Measurements from ENCODE around the gene ASB15. TPM values are rescaled to one million over a fixed set of nuclear protein-coding genes. Genes with fewer than 3 reads are reported as not detected.

The ASB15 gene
- total and polyA plus RNA-seq, 2 of the 4 experiments (the other 2 are of a cell fraction): not detected

- Histone ChIP-seq H3K27me3 (ENCODE audit: control insufficient read depth, insufficient read depth, low read length) (no peaks in the 10 kb centered on the region), H3K4me1 (ENCODE audit: control insufficient read depth, insufficient read depth, low read length) (peaks cover under 1% of the 10 kb centered on the region; the same call in 1 of the 2 replicates), H2AK9ac (replicated peaks; ENCODE audit: low read depth, low read length, poor library complexity) (no peak overlapping the region), H3K4me3 (ENCODE audit: insufficient read depth, low read depth, low read length) (no peak overlapping the region), H3K79me1 (ENCODE audit: low read depth in 1 of 2, low read length in 2 of 2) (no peaks in the 10 kb centered on the region), H2AFZ (replicated peaks; ENCODE audit: low read length, poor library complexity) (no peak overlapping the region), H4K20me1 (ENCODE audit: insufficient read depth, low read length) (no peaks in the 10 kb centered on the region), H3K27ac (ENCODE audit: insufficient read depth, low read length) (no peak overlapping the region), H3K4ac (ENCODE audit: low read depth, low read length) (no peak overlapping the region), H3K36me3 (ENCODE audit: control insufficient read depth, insufficient read depth, low read length) (no peaks in the 10 kb centered on the region), H2BK15ac (ENCODE audit: low read depth, low read length) (no peak overlapping the region), H4K91ac (ENCODE audit: insufficient read depth, low read depth, low read length) (no peak overlapping the region), H3K9me3 (ENCODE audit: control insufficient read depth, insufficient read depth, low read length) (no peaks in the 10 kb centered on the region), H2BK5ac (ENCODE audit: low read depth, low read length, poor library complexity, severe bottlenecking) (no peak overlapping the region), H3K23ac (ENCODE audit: low read depth, low read length) (no peak overlapping the region), H3K9me1 (ENCODE audit: insufficient read depth, low read length) (peaks cover 1% of the 10 kb centered on the region; the same call in 1 of the 2 replicates), H2BK120ac (ENCODE audit: low read depth, low read length) (no peak overlapping the region), H4K8ac (ENCODE audit: low read depth in 2 of 2, low read length in 2 of 2) (no peak overlapping the region), H3K4me2 (ENCODE audit: low read depth, low read length) (no peak overlapping the region), H4K5ac (ENCODE audit: low read depth, low read length) (no peak overlapping the region), H3K56ac (ENCODE audit: extremely low read depth, insufficient read depth, low read length) (no peak overlapping the region), H2AK5ac (ENCODE audit: low read depth, low read length) (no peak overlapping the region), H3K18ac (ENCODE audit: low read depth, low read length) (no peak overlapping the region), H3K14ac (replicated peaks; ENCODE audit: low read depth, low read length) (no peak overlapping the region), H3K9ac (ENCODE audit: low read depth, low read length) (no peak overlapping the region), H2BK20ac (ENCODE audit: low read depth, low read length) (no peak overlapping the region)
- intact Hi-C loops (cut with micrococcal nuclease): no loop called here
- dilution Hi-C loops (cut with HindIII; ENCODE audit: low sequenced_read_pairs, unreplicated experiment): no loop called here
- CTCF ChIA-PET: no interaction called here
- POLR2A ChIA-PET (ENCODE audit: unreplicated experiment): no interaction called here
- ATAC-seq (ENCODE audit: low read depth): no peak
- no peak for DNase-seq
- TF ChIP-seq USF2 (IDR thresholded peaks at IDR 0.05; ENCODE audit: low read depth, low read length) (no peak), CTCF (conservative IDR thresholded peaks at IDR 0.05; ENCODE audit: low read depth, low read length) (no peak), RCOR1 (IDR thresholded peaks at IDR 0.05; ENCODE audit: insufficient replicate concordance, low read length) (no peak), RAD21 (IDR thresholded peaks at IDR 0.05; ENCODE audit: low read length) (no peak), RFX5 (IDR thresholded peaks at IDR 0.05; ENCODE audit: low read depth, low read length) (no peak), CHD1 (IDR thresholded peaks at IDR 0.05; ENCODE audit: low read depth, low read length) (no peak), BHLHE40 (IDR thresholded peaks at IDR 0.05; ENCODE audit: low read depth, low read length) (no peak)
- in situ Hi-C loops (cut with MboI; ENCODE audit: low sequenced_read_pairs): loop anchor here (25.0 kb wide), 1 partner anchor 234 kb away; no protein-coding TSS in a partner anchor
- WGBS, 2 experiments (ENCODE audit: extremely low coverage in 2 of 2, insufficient read length in 1 of 2): no CpG with 5 or more reads among the region's 2 CpGs
- no TSS peak for BruUV-seq (replicated peaks)
Measured at GRCh38 chr7:123627851-123628250, 26.2 kb downstream of the ASB15 start.

Data from IMR-90 (cell line).